Stimulated activated CD8-positive, alpha-beta memory T cell treated with anti-CD3 and anti-CD28 coated beads, Interleukin-4, amount 100 ng/mL, for 1 hour (primary cell): ENCODE measurements around the gene FSTL5.
"Not testable (repeated sequence)": the region's sequence is repeated elsewhere in the genome, so short reads cannot be mapped to it uniquely, and the experiment has no call there.

ENCODE experiments used
- DNase-seq, 2 donors: peaks; one replicate each; pipeline ENCODE4 v3.0.0-alpha.2; 2020; ENCODE audit warnings: low read depth in 2 of 2, low spot score in 1 of 2

Gene FSTL5

GRCh38 chr4:161856711-161857326 lies 307.0 kb downstream of the FSTL5 start:
- DNase-seq = no peak

GRCh38 chr4:161850631-161851030 lies 313.2 kb downstream of the FSTL5 start:
- DNase-seq = no peak

GRCh38 chr4:161841759-161842158 lies 322.0 kb downstream of the FSTL5 start:
- no peak for DNase-seq

- DNase-seq = no peak
Measured at GRCh38 chr4:161829591-161829990, 334.2 kb downstream of the FSTL5 start.

GRCh38 chr4:161828061-161828460 lies 335.7 kb downstream of the FSTL5 start:
- DNase-seq = no peak

GRCh38 chr4:161827013-161827412 lies 336.8 kb downstream of the FSTL5 start:
- DNase-seq = no peak

GRCh38 chr4:161823450-161823849 lies 340.4 kb downstream of the FSTL5 start:
- no peak for DNase-seq

- DNase-seq = no peak
Measured at GRCh38 chr4:161822174-161822573, 341.6 kb downstream of the FSTL5 start.

GRCh38 chr4:161817914-161818313 lies 345.9 kb downstream of the FSTL5 start:
- DNase-seq = no peak

GRCh38 chr4:161816958-161817357 lies 346.8 kb downstream of the FSTL5 start:
- no peak for DNase-seq

- DNase-seq = no peak
Measured at GRCh38 chr4:161815841-161816240, 348.0 kb downstream of the FSTL5 start.

GRCh38 chr4:161813889-161814288 lies 349.9 kb downstream of the FSTL5 start:
- DNase-seq = no peak

GRCh38 chr4:161813389-161813788 lies 350.4 kb downstream of the FSTL5 start:
- no peak for DNase-seq

- no peak for DNase-seq
Measured at GRCh38 chr4:161803171-161803570, 360.6 kb downstream of the FSTL5 start.

GRCh38 chr4:161799710-161800109 lies 364.1 kb downstream of the FSTL5 start:
- no peak for DNase-seq

- no peak for DNase-seq
Measured at GRCh38 chr4:161792991-161793390, 370.8 kb downstream of the FSTL5 start.

- DNase-seq = no peak
Measured at GRCh38 chr4:161791796-161792556, 371.8 kb downstream of the FSTL5 start.

- DNase-seq = no peak
Measured at GRCh38 chr4:161767116-161767515, 396.7 kb downstream of the FSTL5 start.

GRCh38 chr4:161762796-161763195 lies 401.0 kb downstream of the FSTL5 start:
- DNase-seq = no peak

- no peak for DNase-seq
Measured at GRCh38 chr4:161760008-161760407, 403.8 kb downstream of the FSTL5 start.

- not testable (repeated sequence) for DNase-seq
Measured at GRCh38 chr4:161758412-161758811, 405.4 kb downstream of the FSTL5 start.

- DNase-seq = no peak
Measured at GRCh38 chr4:161728929-161729328, 434.9 kb downstream of the FSTL5 start.

GRCh38 chr4:161721947-161722346 lies 441.9 kb downstream of the FSTL5 start:
- DNase-seq = no peak
